GM08714 (cell line): ENCODE results near the gene SLU7.
"Not testable (repeated sequence)": the region's sequence is repeated elsewhere in the genome, so short reads cannot be mapped to it uniquely, and the experiment has no call there.

ENCODE experiments used
- H3K4me3 ChIP-seq: fragments of 200-500 bp; sonication (Bioruptor generic); 2 replicates; pipeline ENCODE4 v1.5.1; 2014; ENCODE audit warnings: mild to moderate bottlenecking, low read length, inconsistent platforms
- ZNF274 ChIP-seq: IDR thresholded peaks from 2 replicates; pipeline ENCODE4 v1.6.1; 2012; ENCODE audit warnings: mild to moderate bottlenecking, low read depth, low read length

The SLU7 gene

DNA sequence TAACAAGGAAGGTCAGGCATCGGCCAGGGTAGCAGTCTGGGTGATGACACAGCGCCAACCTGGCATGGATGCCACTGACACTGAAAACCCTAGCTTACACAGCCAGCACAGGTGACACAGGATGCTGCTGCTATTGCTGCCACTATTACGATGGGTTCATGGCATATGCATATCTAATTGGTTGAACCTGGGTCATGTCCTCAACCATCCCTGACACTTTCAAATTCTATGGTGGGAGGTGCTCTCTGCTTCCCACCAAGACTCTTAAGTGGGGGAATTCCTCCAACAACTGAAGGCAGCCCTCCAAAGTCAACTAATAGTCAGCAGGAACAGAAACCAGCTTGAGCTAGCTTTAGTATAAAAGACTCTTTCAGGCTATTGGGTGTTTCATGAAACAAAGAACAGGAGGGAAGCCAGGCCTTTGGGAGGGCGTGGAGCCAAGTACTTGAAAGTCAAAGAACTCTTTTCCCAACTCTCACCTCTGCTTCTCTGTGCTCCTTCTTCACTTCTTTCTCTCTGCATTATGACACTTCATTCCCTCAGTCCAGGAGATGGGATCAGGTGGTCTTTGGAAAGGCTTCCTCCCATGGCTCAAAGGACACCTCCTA lies 24.0 kb upstream of the SLU7 start:
- H3K4me3 ChIP-seq: no peak overlapping the region
- TF ChIP-seq ZNF274: no peak

DNA sequence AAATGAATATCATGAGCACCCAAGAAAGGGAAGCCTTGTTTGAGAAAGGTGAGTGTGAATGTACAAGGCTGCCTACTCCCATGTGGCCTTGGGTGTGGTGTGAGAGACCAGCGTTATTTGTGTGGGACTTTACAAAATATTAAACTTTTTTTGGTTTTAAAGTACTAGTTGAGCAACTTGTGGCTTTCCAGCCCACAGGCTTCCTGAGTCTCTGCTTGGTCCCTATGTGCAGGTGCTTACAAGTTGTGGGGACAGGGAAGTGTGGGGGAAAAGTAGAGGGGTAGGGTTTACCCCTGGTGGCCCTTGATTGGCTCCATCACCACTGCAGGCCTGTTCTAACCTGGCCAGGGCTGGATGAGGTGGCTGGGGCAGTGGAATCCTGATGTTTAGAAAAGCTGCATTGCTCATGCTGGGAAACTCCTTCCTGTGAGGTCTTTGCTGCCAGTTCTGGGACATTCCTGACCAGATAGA lies 22.5 kb upstream of the SLU7 start:
- H3K4me3 ChIP-seq: no peak overlapping the region
- TF ChIP-seq ZNF274: no peak

DNA sequence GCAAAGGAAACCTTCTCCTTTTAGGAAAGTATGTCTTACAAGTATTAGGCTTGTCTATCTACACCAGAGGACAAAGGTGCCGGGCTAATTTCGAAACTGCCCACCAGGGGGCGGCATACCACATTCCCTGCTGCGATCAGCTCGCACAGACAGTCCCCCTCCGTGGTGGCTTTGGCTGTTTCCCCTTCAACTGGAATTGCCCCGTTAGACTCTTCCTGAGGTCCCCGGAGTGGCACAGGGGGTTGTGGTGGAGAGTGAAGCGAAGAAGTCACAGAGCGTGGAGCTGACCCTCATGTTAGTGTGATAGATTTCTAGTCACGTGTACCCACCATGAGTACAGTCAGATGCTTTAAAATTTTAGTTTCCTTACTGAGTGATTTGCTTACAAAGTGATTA lies 20.3 kb upstream of the SLU7 start:
- peak overlapping the region; percentile 57; the same call in 1 of the 2 replicates for H3K4me3 ChIP-seq
- no peak for TF ChIP-seq ZNF274

DNA sequence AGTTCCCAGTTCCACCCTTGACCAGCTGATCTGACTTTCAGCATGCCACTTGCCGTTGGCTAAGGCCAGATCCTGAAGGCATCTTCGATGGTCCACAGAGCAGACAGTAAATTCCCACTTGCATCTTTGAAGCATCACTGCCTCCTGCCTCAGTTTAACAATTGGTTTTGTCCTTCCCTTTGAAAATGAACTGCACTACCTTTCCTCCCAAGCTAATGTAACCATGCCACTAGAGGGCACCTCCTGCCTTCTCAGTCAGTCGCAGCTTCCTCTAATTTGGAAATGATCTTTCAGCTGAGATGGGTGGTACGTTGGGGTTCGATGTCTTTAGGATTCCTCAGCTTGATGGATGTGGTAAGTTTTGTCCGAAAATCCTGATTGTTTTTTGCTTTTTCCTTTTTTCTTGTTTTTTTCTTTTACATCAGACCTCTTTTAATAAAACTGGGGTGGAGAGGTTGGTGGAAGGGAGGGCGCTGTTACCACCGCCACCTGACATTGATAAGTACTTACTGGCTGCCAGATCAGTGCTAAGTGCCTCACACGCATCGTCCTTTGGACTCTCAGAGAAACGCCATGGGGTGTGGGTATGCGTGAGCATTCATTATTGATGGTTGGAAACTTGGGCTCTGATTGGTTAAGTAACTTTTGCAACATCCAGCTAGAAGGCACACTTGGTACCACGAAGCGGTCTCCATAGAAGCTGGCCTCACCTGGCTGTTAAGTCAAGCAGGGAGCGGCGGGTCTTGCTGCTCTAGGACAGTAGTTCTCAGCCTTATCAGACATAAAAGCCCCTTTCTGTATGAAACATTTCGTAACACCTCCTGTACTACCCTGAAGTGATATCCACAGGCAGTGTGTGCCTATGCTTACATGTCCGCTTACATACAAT lies 19.7 kb upstream of the SLU7 start:
- H3K4me3 ChIP-seq: peak overlapping the region; percentile 57; the same call in 1 of the 2 replicates
- TF ChIP-seq ZNF274: no peak

DNA sequence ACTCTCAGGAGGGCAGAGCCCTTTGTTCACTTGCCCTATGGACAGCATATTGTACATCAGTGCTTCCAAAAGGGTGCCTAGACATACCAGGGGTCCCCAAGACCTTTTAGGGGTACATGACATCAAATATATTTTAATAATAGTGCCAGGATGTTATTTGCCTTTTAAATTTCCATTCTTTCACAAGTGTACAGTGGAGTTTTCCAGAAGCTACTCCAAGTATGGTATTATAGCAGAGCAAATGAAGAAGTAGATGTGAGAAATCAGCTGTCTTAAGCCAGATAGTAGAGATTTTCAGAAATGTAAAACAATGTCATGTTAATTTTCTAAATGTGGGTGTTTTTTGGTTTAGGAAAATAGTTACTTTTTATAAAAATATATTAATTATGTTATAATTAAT lies 18.4 kb upstream of the SLU7 start:
- no peak overlapping the region for H3K4me3 ChIP-seq
- no peak for TF ChIP-seq ZNF274

DNA sequence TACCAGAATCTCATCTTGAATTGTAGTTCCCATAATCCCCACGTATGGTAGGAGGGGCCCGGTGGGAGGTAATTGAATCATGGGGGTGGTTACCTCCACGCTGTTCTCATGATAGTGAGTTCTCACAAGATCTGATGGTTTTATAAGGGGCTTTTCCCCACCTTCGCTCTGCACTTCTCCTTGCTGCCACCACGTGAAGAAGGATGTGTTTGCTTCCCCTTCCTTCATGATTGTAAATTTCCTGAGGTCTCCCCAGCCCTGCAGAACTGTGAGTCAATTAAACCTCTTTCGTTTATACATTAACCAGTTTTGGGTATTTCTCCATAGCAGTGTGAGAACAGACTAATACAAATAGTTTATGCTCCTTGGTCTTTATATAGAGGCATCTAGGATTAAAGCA lies 17.8 kb upstream of the SLU7 start:
- H3K4me3 ChIP-seq: not testable (repeated sequence)

DNA sequence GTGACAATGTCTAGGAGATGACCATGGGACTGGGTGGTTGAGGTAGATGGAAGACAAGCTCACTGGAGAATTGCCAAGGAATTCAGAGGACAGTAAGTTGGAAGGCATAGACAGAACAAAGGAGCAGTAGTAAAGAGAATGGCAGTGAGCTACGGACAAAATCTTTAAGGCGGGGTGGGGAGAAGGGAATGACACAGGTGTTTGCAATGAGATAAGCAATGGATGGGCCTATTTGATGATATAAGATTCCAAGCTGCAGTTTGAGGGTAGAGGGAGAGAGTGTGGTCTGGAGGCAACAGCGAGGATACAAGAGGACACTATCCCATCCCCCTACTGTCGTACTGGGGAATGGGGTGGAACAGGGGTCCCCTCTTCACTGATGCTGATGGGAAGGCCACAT lies 17.1 kb upstream of the SLU7 start:
- TF ChIP-seq ZNF274: no peak
- no peak overlapping the region for H3K4me3 ChIP-seq

DNA sequence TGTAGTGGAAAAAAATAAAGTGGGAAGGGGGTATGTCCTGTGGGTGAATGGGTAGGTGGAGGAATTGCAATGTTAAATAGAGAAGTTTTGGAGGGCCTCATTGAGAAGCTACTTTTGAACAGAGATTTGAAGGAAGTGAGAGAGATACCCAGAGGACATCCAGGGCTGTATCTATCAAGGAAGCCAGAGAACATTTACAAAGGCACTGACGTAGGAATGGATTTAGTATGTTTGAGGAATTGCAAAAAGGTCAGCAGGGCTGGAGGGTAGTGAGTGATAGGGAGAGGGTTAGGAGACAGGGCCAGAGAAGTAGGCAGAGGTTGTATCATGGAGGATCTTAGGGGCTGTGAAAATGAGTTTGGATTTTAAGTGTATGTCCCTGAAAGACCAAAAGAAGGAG lies 16.7 kb upstream of the SLU7 start:
- no peak overlapping the region for H3K4me3 ChIP-seq
- TF ChIP-seq ZNF274: no peak

DNA sequence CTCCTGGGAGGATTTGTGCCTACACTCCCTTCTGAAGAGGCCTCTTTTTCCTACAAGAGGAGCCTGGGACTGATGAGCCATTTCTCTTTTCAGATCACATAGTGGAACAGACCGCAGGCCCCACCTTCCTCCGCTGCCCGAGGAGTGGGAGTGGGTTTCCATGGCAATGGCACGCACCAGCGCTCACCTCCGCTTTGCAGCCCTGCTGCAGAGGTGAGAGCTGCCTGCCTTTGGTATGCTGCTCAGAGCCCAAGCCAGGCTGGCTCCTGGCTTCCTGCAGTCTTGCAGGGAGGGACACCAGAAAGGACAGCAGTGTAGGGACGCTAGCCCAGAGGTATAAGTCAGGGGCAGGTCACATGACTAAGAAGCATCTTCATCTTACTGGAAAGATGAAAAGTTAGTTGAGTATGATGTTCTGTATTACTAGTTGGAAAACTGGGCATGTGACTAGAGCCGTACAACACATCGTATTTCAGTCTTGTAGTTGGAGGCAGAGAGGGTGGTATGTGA lies 15.2 kb upstream of the SLU7 start:
- no peak overlapping the region; the same call in 1 of the 2 replicates for H3K4me3 ChIP-seq
- no peak for TF ChIP-seq ZNF274

DNA sequence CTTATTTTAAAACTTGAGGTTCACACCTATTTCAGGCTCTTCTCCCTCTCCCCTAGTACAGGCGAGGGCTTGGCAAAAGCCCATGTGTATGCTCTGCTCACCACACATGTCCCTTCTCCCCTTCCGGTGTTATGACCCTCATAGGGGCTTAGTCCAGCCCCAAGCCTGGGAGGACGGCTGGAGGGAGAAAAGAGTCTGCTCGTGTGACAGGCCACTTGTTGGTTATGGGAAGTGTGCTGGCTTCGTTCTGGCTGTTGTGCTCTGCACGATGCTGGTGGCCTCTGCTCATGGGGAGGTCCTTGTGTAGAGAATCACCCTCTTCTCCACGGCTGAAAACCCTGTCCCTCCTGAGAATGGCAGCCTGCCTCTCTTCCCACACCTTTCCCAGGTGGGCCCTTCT lies 13.9 kb upstream of the SLU7 start:
- H3K4me3 ChIP-seq: no peak overlapping the region
- no peak for TF ChIP-seq ZNF274

DNA sequence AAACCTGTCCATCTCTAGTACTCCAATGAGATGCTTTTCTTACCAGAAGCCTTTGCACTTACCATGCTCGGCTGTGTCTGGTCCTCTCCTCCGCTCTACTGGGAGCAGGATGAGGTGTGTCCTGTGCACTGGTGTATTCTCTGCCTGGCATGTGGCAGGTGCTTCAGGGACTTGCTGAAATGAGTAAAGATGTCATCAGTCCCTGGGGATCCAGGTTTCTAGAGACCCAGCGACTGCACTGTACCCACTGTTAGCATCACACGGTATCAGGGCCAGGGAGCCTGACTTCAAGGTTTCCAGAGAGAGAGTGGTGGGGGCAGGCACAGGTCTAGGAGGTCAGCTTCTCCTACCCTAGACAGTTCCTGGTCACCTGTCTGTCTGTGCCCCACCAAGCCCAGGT lies 13.3 kb upstream of the SLU7 start:
- TF ChIP-seq ZNF274: no peak
- no peak overlapping the region for H3K4me3 ChIP-seq

DNA sequence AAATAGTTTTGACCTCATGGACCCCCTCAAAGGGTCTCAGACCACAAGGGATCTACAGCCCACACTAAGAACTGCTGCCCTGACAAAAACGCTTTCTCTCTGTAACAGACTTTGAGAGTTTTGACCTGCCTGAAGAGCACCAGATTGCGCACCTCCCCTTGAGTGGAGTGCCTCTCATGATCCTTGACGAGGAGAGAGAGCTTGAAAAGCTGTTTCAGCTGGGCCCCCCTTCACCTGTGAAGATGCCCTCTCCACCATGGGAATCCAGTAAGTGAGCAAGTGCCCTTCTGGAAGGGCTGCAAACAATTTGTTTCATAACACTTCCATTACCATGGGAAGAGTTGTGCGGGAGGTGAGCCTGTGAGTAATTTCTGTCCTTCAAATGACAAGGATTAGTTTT lies 8.7 kb upstream of the SLU7 start:
- no peak overlapping the region for H3K4me3 ChIP-seq
- no peak for TF ChIP-seq ZNF274

DNA sequence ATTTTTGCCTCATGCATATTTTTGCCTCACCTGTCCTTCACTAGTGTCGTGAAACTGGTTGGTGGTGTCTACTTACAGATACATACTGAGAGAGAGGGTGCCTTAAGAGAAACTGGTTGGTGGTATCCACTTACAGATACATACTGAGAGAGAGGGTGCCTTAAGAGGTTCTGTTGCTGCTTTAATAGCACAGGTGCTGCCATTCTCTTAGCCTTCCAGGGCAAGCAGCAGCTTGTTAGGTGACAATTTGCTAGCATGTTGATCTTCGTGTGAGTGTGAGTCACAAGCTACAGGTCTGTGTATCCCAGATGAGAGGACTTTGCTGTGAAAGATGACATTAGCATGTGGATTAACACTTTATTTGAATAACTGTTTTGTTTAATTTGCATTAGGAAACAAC lies 4.2 kb upstream of the SLU7 start:
- TF ChIP-seq ZNF274: no peak
- H3K4me3 ChIP-seq: peak overlapping the region; percentile 91

DNA sequence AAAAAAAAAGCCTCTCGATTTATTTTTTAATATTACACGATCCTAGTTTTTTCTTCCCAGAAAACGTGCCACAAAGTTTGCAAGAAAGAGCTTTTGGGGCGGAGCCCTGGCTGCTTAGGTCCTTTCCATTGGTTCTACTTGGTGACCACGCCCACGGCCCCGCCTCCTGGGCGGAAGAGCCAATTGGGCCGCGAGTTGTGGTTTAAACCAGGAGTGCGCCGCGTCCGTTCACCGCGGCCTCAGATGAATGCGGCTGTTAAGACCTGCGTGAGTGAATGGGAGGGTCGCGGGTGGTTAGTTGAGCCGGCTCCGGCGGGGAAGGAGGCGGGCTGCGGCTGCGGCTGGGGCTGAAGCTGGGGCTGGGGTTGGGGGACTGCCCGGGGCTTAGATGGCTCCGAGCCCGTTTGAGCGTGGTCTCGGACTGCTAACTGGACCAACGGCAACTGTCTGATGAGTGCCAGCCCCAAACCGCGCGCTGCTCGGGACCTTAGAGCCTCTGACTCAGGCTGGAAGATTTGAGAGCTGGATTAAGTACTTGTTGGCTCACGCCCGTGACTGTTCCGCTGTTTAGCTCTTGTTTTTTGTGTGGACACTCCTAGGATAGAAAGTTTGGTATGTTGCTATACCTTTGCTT lies 2.9 kb upstream of the SLU7 start, which contains the start of gene PTTG1:
TSS of gene PTTG1 (plus strand) at position 231 of the 634 bp plus-strand sequence. CDS start 458 bp downstream, outside the sequence.
- TF ChIP-seq ZNF274: no peak
- peak within 1 kb of the TSS; percentile 91 for H3K4me3 ChIP-seq

DNA sequence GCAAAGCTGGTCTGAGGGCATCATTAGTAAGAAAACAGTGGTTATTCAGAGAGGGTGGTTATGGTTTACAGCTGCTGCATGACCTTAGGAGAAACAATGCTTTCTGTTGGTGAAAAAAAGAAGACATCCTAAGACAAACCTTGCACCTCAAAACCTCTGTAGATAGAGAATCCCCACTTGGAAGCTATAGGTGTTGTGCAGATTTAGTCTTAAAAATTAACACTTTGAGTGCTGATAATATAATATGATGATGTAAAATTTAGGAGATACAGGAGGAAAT lies 1.4 kb upstream of the SLU7 start:
- peak overlapping the region; percentile 99; the same call in 1 of the 2 replicates for H3K4me3 ChIP-seq

More for the DNA sequence above, 1.4 kb upstream of the SLU7 start:
- TF ChIP-seq ZNF274: no peak
